GM10266 (cell line): ENCODE data around the gene SLX9.
A peak's percentile ranks its signal among the peaks of the same experiment; 100 is the strongest.

Experiments
- DNase-seq: peaks from one replicate; pipeline ENCODE4 v3.0.0; 2012; ENCODE audit errors: extremely low spot score
- CTCF ChIP-seq: IDR thresholded peaks from 2 replicates; pipeline ENCODE4 v1.5.1; 2012; ENCODE audit warnings: mild to moderate bottlenecking, low read depth; ENCODE audit not compliant: control insufficient read depth, insufficient read depth; ENCODE audit errors: missing control alignments

Gene SLX9

GRCh38 chr21:44948426-44949120 lies 8.7 kb downstream of the SLX9 start:
- no peak for DNase-seq
- TF ChIP-seq CTCF: no peak

- DNase-seq: no peak
- TF ChIP-seq CTCF: no peak
Observed at GRCh38 chr21:44949161-44949778, 9.4 kb downstream of the SLX9 start.

- peak; percentile 97 for TF ChIP-seq CTCF
- DNase-seq: peak; percentile 94
Observed at GRCh38 chr21:44949779-44950198, 10.0 kb downstream of the SLX9 start.

GRCh38 chr21:44950351-44950750 lies 10.5 kb downstream of the SLX9 start:
- DNase-seq: no peak
- TF ChIP-seq CTCF: no peak

GRCh38 chr21:44951186-44951915 lies 11.5 kb downstream of the SLX9 start:
- DNase-seq: no peak
- no peak for TF ChIP-seq CTCF

- DNase-seq: no peak
- no peak for TF ChIP-seq CTCF
Observed at GRCh38 chr21:44952116-44952928, 12.5 kb downstream of the SLX9 start.
